Sigmoid colon (tissue), 7 donors: ENCODE results near the gene TRPT1. TPM values are rescaled to one million over a fixed set of nuclear protein-coding genes. Genes with fewer than 3 reads are reported as not detected.
"Not testable (repeated sequence)": the region's sequence is repeated elsewhere in the genome, so short reads cannot be mapped to it uniquely, and the experiment has no call there.

ENCODE experiments used
- DNase-seq: peaks from one replicate; pipeline ENCODE4 v3.0.0-alpha.2; 2019
- H3K27ac ChIP-seq, 4 donors: fragments of 200-600 bp; sonication (generic); one replicate each; pipeline ENCODE4 v1.5.1; 2016 to 2019; ENCODE audit warnings: mild to moderate bottlenecking in 1 of 4
- H3K27me3 ChIP-seq, 3 donors: fragments of 200-600 bp; sonication (generic); one replicate each; pipeline ENCODE4 v1.5.1; 2019; ENCODE audit warnings: mild to moderate bottlenecking in 1 of 3
- H3K36me3 ChIP-seq, 4 donors: fragments of 200-600 bp; sonication (generic); one replicate each; pipeline ENCODE4 v1.5.1; 2016 to 2019
- H3K4me1 ChIP-seq, 4 donors: fragments of 200-600 bp; sonication (generic); one replicate each; pipeline ENCODE4 v1.5.1; 2017 to 2019
- H3K4me3 ChIP-seq, 4 donors: fragments of 200-600 bp; sonication (generic); one replicate each; pipeline ENCODE4 v1.5.1; 2017 to 2019; ENCODE audit warnings: mild to moderate bottlenecking in 2 of 4, moderate library complexity in 1 of 4
- H3K9me3 ChIP-seq, 4 donors: fragments of 200-600 bp in 3 of 4; sonication (generic) in 3 of 4; one replicate each; pipeline versions ENCODE4 v1.5.1 to v1.6.1; 2013 to 2019
- EP300 ChIP-seq, 4 donors: sonication (generic); formaldehyde crosslinking; IDR thresholded peaks; one replicate each; pipeline ENCODE4 v1.6.1; 2017; ENCODE audit warnings: antibody characterized with exemption in 4 of 4
- POLR2A ChIP-seq, 2 donors: fragments of 450-650 bp; IDR thresholded peaks; one replicate each; pipeline ENCODE4 v1.6.1; 2016; ENCODE audit warnings: antibody characterized with exemption in 2 of 2, mild to moderate bottlenecking in 2 of 2, moderate library complexity in 2 of 2
- POLR2AphosphoS5 ChIP-seq, 4 donors: sonication (generic); formaldehyde crosslinking; IDR thresholded peaks; one replicate each; pipeline ENCODE4 v1.6.1; 2017; ENCODE audit warnings: antibody characterized with exemption in 4 of 4
- WGBS, 2 donors: extraction: QIAGEN DNeasy Blood & Tissue Kit; methylation state at CpG; one replicate each; pipeline ENCODE4 v1.1.7; 2013; 5-methylcytosine and 5-hydroxymethylcytosine counted together
- intact Hi-C: fragments of 100-400 bp; cut with DNase I; formaldehyde crosslinking; loops from one replicate; pipeline ENCODE4 v1.15.1; 2023
- polyA plus RNA-seq, 3 donors: library from polyadenylated mRNA; stranded (reverse); fragments of 200-250 nt; gene quantifications; one replicate each; pipeline ENCODE4 v1.2.3, GENCODE V29; 2013
- total RNA-seq, 4 donors: library from RNA; depleted of rRNA; stranded (reverse); fragments of >200 nt; gene quantifications; one replicate each; pipeline ENCODE4 v1.1.0, GENCODE V29; 2016
- TF ChIP-seq, protein P1 (sequence below), 4 experiments: fragments of 450-650 bp in 3 of 4; fragments of 200-600 bp in 1 of 4; IDR thresholded peaks; one replicate each; pipeline ENCODE4 v1.5.1; 2016 to 2019; ENCODE audit warnings: antibody characterized with exemption in 4 of 4, mild to moderate bottlenecking in 3 of 4, moderate library complexity in 2 of 4
- donor health status: healthy with polysubstance abuse.
- donor health status: Bipolar disorder and iron deficiency.
- donor health status: healthy.

The TRPT1 gene
- total and polyA plus RNA-seq, 7 donors, result 45.7 to 82.8 (median 79.2) TPM

DNA sequence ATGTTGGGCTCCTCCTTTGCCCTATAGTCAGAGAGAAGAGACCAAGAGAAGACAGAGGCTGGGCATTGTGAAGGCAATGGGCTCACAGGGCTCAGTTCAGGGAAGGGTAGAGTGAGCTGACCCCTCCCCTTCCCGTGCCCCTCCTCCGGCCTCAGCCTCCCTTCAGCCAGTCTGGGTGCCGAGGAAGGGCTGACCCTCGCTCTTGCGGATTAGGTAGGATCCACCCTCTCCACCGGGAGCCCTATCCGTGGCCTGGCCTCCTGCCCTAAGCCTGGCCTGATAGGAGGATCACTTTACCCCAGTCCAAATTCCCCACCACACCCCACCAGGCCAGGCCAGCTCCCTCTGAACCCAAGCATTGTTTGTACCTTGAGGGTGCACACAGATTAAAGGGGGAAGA lies 22.6 kb upstream of the TRPT1 start:
- no peaks in the 10 kb centered on the region for H3K27me3 ChIP-seq
- H3K27ac ChIP-seq, result no peak overlapping the region
- TF ChIP-seq EP300 (IDR thresholded peaks at IDR 0.05) (no peak), POLR2AphosphoS5 (IDR thresholded peaks at IDR 0.05) (no peak), POLR2A (IDR thresholded peaks at IDR 0.05) (no peak)
- TF ChIP-seq, protein P1, sequence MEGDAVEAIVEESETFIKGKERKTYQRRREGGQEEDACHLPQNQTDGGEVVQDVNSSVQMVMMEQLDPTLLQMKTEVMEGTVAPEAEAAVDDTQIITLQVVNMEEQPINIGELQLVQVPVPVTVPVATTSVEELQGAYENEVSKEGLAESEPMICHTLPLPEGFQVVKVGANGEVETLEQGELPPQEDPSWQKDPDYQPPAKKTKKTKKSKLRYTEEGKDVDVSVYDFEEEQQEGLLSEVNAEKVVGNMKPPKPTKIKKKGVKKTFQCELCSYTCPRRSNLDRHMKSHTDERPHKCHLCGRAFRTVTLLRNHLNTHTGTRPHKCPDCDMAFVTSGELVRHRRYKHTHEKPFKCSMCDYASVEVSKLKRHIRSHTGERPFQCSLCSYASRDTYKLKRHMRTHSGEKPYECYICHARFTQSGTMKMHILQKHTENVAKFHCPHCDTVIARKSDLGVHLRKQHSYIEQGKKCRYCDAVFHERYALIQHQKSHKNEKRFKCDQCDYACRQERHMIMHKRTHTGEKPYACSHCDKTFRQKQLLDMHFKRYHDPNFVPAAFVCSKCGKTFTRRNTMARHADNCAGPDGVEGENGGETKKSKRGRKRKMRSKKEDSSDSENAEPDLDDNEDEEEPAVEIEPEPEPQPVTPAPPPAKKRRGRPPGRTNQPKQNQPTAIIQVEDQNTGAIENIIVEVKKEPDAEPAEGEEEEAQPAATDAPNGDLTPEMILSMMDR (IDR thresholded peaks at IDR 0.05), result no peak
- intact Hi-C loops, result loop anchor here (5.0 kb wide), 1 partner anchor 54 kb away; the partner anchor contains the start of gene CATSPERZ
- H3K4me1 ChIP-seq, result peaks cover 0 to 69% (median 46%) of the 10 kb centered on the region in 4 donors
- no peak for DNase-seq
- no peaks in the 10 kb centered on the region for H3K9me3 ChIP-seq
- H3K36me3 ChIP-seq, result peaks cover 0 to 7% (median 2%) of the 10 kb centered on the region in 4 donors
- H3K4me3 ChIP-seq, result no peak overlapping the region
- 76 to 87% methylated on average over 7 of the region's 7 CpGs for WGBS, 2 donors

DNA sequence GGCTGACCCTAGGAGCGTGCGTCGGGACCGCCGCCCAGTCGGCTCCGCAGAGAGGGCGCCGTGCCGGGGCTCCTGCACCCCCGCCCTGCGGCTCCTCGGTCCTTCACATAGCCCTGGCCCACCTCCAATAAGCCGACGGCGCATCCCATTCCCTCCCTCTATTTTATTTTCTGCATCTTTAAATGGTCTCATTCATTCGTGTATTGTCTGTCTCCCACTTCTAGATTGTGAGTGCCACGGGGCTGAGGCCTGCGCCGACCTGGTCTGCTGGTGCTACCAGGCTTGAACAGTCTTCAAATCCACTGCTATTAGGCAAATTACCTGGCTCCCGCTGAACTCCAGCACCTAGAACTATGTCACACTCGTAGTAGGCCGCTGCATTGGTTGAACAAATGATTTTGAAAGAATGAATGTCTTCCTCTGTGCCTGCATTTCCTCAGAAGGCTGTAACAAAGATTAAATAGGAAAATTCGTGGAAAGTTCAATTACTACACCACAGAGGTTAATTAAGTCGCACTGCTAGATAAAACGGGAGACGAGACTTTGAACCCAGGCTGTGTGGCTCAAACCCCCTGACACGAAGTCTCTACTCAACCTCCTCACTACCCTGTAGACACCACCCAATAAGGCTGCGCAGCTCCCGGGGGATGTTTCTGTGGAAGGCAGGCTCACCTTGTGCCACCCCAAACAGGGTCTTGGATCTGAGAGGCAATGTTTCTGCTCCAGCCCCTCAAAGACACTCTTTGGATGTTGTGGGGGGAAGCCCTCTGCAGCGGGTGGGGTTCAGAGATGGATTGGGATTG lies 21.9 kb upstream of the TRPT1 start:
- 31 to 53% methylated on average over 31 of the region's 31 CpGs for WGBS, 2 donors
- no peak for DNase-seq

DNA sequence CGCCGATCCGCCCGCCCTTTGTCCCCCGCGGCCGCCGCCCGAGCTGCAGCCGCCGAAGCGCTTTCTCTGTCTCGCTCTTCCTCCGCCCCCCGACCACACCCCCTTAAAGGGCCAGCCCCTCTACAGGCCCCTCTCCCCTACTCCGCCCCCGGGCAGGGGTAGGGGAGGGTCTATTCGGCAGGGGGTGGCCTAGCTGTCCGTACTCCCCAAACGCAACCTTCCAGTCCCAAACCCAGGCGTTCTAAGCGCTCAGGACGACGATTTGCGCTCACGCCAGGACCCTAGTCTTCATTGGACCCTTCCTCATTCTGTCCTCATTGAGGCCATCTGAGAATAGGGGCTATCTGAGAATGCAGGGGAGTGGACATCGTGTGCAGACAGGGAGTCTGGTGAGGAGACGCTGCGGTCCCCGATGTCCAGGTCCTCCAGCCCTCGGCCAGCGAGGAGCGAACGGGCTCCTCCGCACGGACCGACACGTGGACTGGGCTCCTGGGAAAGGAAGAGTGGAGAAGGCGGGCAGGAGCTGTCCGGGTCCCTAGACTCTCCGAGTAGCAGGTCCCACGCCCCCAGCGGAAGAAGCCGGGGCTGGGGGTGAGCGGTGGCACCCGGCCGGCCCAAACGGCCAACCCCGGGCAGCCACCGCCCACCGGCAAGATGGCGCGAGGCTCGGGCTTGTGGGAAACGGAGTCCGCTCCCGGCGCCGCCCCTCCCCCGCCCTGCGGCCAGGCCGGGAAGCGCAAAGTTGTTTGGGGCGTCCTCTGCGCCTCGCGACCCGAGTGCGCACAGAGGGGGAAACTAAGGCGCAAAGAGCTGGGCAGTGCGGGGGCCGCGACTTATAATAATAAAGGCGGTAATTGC lies 21.1 kb upstream of the TRPT1 start, which contains the start of gene PPP1R14B:
Gene PPP1R14B (minus strand): TSS at position 73 of the 858 bp plus-strand sequence. CDS start 270 bp downstream, outside the sequence.
- Histone ChIP-seq H3K36me3 (peaks cover 0 to 9% (median 4%) of the 10 kb centered on the region in 4 donors), H3K27ac (peak within 1 kb of the TSS; percentile 83 to 96 (median 92)), H3K4me1 (peaks cover 0 to 67% (median 46%) of the 10 kb centered on the region in 4 donors), H3K9me3 (no peaks in the 10 kb centered on the region), H3K4me3 (peak within 1 kb of the TSS; percentile 53 to 64 (median 56)), H3K27me3 (no peaks in the 10 kb centered on the region)
- TF ChIP-seq, protein P1 (IDR thresholded peaks at IDR 0.05), result peak in 1 of 4 experiments; percentile 4
- peak in 3 of 4 donors; percentile 40 to 65 (median 61) for TF ChIP-seq POLR2AphosphoS5 (IDR thresholded peaks at IDR 0.05)
- TF ChIP-seq POLR2A (IDR thresholded peaks at IDR 0.05), result peak in 1 of 2 donors; percentile 32
- no peak for TF ChIP-seq EP300 (IDR thresholded peaks at IDR 0.05)
- 1% methylated on average over 74 of the region's 74 CpGs for WGBS, 2 donors
- intact Hi-C loops, result loop anchor here (5.0 kb wide), 1 partner anchor 55 kb away; the partner anchor contains the start of gene CATSPERZ
- DNase-seq, result peak; percentile 93

More for the DNA sequence above, 21.9 kb upstream of the TRPT1 start:
- H3K27ac ChIP-seq, result peak overlapping the region; percentile 83 to 94 (median 89)
- H3K36me3 ChIP-seq, result peaks cover 0 to 9% (median 4%) of the 10 kb centered on the region in 4 donors
- peak overlapping the region; percentile 52 to 64 (median 56) for H3K4me3 ChIP-seq
- intact Hi-C loops, result loop anchor here (5.0 kb wide), 1 partner anchor 54 kb away; the partner anchor contains the start of gene CATSPERZ
- no peaks in the 10 kb centered on the region for H3K9me3 ChIP-seq
- no peaks in the 10 kb centered on the region for H3K27me3 ChIP-seq
- peaks cover 0 to 67% (median 46%) of the 10 kb centered on the region in 4 donors for H3K4me1 ChIP-seq
- no peak for TF ChIP-seq EP300 (IDR thresholded peaks at IDR 0.05)
- TF ChIP-seq POLR2A (IDR thresholded peaks at IDR 0.05), result no peak
- TF ChIP-seq, protein P1 (IDR thresholded peaks at IDR 0.05), result no peak
- no peak for TF ChIP-seq POLR2AphosphoS5 (IDR thresholded peaks at IDR 0.05)

DNA sequence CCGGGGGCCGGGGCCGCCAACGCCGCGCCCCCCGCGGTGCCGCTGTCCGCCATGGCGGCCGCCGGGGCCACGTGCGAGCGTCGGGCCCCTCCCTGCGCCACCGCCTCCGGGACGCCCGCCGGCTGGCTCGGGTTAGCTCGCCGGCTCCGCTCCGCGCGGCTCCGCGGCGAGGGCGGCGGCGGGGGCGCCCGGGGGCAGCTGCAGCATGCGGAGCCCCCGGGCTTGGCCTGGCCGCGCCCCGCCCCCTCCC lies 20.6 kb upstream of the TRPT1 start:
- H3K9me3 ChIP-seq, result not testable (repeated sequence)
- intact Hi-C loops, result loop anchor here (5.0 kb wide), 1 partner anchor 56 kb away; the partner anchor contains the start of gene CATSPERZ
- peak overlapping the region; percentile 53 to 64 (median 56) for H3K4me3 ChIP-seq

More for the DNA sequence above, 20.6 kb upstream of the TRPT1 start:
- H3K36me3 ChIP-seq, H3K27me3 ChIP-seq, DNase-seq: not testable (repeated sequence)
- 1 to 2% methylated on average over 43 of the region's 43 CpGs for WGBS, 2 donors
- peaks cover 0 to 67% (median 44%) of the 10 kb centered on the region in 4 donors for H3K4me1 ChIP-seq
- peak overlapping the region; percentile 83 to 96 (median 92) for H3K27ac ChIP-seq
